HG03571 (cell line): ENCODE results near the gene KRTAP10-12.
"Not testable (repeated sequence)": the region's sequence is repeated elsewhere in the genome, so short reads cannot be mapped to it uniquely, and the experiment has no call there.

Experiments
- ATAC-seq: cut with Tn5 transposase; IDR thresholded peaks from one replicate; pipeline ENCODE4 v1.9.1; 2021; ENCODE audit not compliant: unreplicated experiment

KRTAP10-12 gene

DNA sequence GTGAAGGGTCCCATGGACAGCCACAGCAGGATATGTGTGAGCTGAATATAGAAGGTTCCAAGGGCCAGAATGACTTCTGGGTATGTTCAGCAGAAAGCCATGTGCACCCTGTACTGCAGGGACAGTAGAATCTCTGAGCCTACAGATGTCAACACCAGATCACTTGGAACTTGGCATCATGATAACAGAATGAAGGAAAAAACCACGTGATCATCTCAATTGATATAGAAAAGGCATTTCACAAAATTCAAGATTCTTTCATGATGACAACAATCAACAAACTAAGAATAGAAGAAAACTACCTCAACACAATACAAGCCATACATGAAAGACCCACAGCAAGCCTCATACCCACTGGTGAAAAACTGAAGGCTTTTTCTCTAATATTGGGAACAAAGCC lies 29.4 kb upstream of the KRTAP10-12 start:
- no peak for ATAC-seq

DNA sequence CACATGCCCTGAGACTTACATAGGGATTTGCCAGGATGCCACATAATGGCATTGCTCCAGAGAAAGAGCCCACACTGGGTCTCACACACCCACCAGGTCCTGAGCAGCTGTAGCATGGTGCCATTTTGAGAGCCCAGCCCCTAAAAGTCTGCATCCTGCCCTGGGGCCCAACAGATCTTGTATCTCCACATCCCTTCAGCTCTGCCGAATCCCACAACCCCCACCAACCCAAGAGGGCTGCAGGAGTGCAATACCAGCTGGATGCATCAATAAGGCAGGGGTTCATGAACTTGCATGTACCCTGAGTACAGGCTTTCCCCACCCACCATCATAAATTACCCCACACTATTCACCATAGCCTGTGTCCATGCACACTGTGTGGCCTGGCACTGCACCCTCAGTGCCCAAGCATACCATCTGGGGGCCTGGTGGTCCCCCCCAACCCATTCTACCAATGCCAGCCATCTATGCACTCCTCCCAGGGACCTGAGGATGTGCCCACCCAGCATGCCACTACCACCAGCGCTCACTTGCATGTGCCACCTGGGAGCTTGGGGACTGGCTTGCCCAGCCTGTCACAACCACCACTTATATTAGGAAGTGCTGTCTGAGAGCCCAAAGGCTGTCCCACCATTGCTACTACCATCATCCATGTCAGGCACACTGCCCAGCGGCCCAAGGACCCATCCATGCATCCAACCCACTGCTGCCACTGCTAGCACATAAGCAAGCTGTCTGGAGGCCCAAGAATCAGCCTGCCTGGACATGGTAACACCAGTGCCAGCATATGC lies 26.1 kb upstream of the KRTAP10-12 start:
- no peak for ATAC-seq

DNA sequence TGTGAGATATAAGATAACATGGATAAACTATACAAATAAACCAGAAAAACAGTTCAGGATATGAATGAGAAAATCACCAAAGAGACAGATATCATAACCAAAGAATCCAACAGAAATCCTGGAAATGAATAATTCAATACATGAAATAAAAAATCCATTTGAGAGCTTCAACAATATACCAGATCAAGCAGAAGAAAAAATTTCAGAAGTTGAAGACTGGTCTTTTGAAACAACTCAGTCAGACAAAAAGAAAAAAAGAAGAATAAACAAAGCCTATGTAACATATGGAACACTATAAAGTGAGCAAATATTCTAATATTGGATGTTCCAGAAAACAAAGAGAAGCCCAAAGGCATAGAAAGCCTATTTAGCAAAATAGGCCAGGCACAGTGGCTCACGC lies 25.1 kb upstream of the KRTAP10-12 start:
- no peak for ATAC-seq

DNA sequence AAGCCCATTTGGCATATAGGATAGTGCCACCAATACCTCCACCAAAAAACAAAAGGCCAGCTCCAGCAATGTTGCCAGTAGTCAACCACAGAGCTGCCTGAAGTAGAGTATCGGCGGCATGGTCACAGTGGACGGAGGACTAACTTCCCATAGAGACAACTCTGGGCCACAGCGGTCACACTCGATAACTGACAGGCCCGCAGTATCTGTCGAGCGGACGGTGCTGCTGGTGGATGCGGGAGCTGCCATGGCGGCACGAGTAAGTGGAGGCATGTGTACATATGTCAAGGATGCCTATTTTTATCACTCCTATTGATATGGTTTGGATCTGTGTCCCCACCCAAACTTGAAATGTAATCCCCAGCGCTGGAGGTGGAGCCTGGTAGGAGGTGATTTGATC lies 19.1 kb upstream of the KRTAP10-12 start:
- no peak for ATAC-seq

DNA sequence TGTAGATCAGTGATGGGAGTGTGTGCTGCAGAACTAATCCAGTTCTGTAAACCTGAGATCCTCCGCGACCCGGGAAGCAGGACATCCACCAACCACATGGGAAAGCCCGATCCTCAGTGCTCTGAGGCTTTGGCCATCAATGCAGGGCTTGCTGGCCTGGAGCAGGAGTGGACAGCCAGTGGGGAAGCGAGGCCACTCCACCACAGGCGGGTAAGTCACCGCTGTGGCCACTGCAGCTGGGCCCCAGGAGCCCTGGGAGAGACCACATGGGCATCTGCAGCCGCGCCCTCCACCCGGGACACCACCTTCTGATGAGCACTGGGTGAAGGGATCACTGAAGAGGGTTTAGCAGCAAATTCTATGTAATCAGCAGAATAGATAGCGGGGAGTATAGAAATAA lies 15.8 kb upstream of the KRTAP10-12 start:
- no peak for ATAC-seq

DNA sequence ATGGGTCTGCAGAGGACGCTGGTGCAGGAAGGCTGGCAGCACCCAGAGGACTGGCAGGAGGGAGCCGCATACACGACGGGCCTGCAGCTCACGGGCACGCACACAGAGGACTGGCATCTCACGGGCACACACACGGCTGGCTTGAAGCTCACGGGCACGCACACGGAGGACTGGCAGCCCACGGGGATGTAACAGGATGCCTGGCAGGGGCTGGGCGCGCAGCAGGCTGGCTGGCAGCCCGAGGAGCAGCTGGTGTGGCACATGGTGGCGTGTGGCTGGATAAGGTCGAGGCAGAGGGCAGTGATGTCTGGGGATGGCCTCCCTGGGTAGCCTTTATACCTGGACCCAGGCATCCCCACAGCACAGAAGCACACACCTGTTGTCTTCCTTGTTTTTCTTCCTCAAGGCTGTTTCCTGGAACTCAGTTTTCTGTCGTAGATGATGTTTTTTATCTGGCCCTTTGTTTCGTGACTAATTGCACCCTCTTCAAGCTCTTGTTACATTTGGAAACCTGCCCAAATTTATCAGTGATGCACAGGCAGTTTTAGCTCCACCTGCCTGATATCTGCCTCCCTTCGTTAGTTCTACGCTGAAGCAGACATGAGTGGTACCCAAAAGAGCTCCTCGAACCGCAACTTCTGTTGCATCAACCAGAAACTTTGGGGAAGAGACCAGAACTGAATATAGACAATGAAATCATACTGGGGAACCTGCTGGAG lies 15.0 kb upstream of the KRTAP10-12 start, which contains the start of gene KRTAP12-1:
Gene KRTAP12-1, minus strand, starts transcription at position 303 of the 719 bp plus-strand sequence. Its CDS starts 40 bp downstream, at position 263.
- no peak for ATAC-seq

DNA sequence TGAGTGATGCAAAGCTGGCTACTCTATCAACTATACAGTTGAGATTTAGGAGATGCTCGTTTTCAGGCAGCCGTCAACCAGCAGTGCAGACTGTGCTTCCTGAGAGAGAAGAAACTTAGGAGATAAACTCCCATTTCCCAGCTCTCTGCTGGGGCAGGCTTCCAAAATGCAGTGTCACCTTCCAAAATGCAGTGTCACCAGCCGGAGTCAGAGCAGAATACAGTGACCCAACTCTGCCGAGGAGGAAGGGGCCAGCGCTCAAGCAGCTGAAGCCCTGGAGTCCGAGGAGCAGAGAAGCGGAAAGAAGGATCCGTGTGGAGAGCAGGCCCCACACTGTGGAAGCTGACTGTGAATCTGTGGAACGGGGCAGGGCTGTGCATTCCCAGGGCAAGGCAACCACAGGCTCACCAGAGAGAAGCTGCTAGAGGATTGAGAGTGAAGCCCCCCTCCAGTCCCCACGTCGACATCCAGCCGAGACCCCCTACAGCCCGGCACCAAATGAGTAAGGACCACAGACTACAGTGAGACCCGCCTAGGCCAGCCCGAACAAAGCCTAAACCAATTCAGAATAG lies 14.3 kb upstream of the KRTAP10-12 start:
- no peak for ATAC-seq

DNA sequence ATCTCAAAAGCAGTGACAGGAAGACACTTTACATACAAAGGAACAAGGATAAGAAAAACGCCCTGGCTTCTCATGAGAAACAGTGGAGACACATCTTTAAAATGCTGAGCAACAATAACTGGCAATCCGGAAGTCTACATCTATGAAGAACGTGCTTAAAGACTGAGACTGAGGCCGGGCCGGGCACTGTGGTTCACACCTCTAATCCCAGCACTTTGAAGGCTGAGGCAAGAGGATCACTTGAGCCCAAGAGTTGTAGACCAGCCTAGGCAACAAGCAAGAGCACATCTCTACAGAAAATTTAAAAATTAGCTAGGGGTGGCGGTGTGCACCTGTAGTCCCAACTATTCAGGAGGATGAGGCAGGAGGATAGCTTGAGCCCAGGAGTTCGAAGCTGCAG lies 12.9 kb upstream of the KRTAP10-12 start:
- ATAC-seq = no peak

DNA sequence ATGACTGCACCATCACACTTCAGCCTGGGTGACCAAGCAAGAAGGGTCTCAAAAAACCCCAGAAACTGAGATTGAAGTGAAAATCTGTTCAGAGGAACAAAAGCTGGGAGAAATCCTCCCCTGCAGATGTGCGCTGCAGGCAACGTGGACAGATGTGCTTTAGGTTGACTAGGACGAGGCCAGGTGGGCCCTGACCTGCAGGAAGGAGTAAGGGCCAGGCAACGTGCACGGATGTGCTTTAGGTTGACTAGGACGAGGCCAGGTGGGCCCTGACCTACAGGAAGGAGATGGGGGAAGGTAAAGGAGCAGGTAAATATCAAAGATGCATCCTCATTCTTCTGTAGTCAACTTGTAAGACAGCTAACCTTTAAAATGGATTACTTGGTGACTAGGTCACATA lies 12.5 kb upstream of the KRTAP10-12 start:
- no peak for ATAC-seq

DNA sequence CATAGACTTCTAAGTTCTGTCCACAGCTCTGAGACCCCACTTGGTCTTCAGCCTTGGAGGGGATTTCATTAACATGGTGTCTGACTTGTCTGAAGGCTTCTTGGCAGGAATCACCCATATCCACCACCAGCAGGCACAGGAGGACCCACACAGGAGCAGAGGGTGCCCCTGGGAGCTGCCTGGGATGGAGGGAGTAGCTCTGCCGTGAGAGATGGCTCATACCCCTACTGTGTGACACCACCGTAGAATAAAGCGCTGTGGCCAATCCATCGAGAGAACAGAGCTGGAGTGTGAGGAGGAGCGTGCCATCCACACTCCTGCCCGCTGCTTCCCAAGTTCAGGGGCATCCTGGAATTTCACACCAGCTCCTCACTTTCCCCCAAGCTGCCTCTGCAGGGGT lies 11.9 kb upstream of the KRTAP10-12 start:
- not testable (repeated sequence) for ATAC-seq

DNA sequence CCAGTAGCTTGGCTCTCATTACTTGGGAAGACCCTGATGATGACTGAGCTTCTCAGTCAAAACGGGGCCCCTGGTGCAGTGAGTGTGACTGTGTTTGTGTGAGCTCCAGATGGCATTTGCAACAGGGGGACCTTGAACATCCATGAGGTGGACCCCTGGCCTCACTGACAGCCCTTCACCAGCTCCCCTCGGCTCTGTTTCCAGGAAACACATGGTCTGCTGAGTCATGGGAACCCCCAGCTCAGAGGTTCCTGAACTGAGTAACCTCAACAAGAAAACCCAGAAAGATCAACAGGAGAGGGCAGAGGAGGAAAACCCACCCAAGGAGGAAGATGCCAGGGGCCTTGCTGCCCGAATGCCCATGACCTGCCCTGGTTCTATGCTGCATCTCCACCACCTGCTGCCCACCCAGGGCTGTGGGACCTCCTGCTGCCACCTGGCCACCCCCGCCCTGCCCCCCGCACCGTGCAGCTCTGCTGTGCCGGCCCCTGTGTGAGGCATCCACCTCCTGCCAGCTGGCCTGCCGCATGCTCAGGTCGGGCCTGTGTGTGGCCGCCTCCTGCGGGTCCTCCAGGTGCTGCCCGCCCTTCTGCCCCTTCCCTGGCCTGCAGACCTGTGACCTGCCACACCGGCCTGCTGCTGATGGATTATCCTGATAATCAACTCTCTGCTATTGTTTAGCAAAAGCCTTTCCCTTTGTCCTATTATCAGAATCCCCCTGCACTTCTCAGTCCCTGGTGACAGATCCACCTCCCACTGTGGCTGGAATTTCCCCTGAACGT lies 10.8 kb upstream of the KRTAP10-12 start:
- no peak for ATAC-seq

DNA sequence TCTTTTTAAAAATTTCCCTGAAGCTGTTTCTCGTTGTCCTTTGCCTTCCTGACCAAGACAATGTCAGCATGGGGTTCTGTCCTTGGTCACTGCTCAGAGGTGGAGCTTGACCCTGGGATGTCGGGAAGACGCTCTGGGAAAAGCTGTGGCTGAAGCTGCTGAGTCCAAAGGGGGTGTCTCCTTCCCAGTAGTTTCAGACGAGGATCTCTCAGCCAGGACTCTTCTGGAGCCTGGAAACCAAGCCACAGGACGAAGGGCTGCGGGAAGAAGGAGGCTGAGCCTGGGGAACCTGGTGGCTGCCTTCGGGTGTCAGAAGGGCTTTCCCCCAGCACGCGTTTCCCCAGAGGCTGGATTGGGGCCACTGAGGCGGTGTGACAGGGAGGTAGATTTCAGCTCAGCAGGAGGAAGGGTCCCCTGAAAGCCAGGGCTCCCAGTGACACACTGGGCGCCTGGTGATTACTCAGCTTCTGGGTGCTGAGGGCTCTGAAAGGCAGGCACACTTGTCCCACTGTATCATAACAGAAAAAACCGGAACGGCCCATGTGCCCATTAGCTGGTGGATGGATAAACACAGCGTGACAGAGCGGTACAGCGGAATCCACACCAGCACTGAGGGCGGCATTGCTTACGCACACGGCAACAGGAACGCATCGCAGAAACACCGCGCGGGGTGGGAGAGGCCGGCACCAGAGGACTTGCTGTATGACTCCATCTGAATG lies 10.0 kb upstream of the KRTAP10-12 start:
- no peak for ATAC-seq

DNA sequence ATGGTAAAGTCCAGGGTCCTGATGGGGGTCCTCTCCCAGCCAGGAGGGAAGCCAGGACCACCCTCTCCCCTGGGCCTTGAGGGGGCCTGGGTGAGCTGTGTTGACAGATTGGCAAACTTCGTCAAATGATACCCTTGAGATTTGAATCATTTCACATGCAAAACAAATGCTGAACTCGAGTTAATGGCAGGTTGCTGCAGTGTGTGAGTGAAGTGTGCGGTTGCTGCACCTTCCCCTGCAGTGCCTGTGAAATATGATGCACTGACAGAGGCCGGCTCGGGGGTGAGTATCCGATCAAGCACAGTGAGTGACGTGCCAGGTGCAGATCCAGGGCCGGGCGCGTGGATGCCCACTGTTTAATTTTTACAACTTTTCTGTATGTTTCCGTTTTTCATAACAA lies 9.3 kb upstream of the KRTAP10-12 start:
- ATAC-seq = no peak

DNA sequence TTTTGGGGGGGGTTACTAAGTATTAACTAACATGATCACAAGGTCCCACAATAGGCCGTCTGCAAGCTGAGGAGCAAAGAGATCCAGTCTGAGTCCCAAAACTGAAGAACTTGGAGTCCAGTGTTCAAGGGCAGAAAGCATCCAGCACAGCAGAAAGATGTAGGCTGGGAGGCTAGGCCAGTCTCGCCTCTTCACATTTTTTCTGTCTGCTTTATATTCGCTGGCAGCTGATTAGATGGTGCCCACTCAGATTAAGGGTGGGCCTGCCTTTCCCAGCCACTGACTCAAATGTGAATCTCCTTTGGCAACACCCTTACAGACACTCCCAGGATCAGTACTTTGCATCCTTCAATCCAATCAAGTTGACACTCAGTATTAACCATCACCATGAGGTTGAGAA lies 7.2 kb upstream of the KRTAP10-12 start:
- ATAC-seq = not testable (repeated sequence)

DNA sequence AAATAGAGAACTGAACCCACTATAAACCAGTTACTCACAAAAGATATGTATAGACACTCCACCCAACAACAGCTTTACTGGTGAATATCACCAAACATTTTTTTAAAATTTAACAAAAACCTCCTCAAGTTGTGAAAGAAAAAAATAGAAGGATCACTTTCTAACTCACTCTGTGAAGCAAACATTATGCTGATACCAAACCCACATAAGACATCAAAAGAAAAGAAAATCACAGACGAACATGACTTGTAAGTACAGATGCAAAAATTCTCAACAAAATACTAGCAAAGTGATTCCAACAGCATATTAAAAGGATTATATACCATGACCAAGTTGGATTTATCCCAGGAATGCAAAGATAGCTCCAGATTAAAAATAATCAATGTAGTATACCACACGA lies 5.3 kb upstream of the KRTAP10-12 start:
- no peak for ATAC-seq

DNA sequence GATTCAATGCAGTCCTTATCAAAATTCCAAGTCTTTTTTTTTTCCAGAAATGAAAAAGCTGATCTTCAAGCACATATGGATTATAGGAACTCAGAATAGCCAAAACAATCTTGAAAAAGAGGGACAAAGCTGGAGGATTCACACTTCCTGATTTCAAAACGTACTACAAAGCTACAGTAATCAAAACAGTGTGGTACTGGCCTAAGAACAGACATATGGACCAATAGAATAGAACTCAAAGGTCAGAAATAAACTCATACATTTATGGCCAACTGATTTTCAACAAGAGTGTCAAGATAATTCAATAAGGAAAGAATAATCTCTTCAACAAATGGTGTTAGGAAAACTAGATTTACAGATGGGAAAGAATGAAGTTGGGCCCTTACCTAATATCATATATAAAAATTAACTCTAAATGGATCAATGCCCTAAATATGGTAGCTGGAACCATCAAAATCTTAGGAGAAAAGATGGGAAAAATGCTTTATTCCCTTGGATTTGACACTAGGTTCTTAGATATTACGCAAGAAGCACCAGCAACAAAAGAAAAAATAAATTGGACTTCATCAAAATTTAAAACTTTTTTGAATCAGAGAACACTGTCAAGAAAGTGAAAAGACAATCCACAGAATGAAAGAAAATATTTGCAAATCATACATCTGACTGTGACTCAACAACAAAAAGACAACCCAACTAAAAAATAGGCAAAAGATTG lies 4.0 kb upstream of the KRTAP10-12 start:
- no peak for ATAC-seq

DNA sequence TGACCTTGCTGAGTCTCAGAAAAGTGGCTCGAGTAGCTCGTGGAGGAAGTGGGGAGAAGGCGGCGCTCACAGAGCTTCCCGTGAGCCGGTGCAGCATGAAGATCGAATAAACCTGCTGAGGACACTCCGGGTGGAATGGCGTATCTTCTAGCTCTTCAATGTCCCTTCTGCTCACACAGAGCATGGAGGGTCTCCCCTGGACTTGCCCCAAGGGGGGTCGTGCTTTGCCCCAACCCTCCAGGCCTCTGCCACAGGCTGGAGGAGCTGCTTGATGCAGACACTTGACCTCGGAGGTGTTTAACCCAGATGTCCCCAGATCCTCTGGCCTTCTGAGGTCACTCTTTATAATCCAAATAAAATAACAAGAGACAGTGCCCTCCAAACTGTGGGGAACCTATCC lies 2.2 kb upstream of the KRTAP10-12 start:
- ATAC-seq = no peak

DNA sequence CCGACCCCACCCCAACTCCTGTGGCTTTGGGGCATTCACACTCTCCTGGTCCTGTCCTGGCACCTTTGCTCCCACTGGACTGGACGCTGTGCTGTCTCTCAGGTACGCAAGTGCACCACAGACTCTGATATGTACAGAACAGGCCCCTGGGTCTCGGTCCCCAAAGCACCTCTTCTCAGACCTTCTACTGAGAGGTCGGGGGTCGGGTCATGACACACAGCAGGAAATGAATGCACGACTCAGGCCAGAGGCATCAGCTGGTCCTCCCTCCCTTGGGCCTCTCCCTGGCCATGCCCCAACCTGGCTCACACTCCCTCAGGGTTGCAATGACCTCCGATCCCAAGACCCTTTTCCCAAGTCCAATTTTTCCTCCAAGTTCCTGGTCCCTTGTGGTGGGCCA lies 1.8 kb upstream of the KRTAP10-12 start:
- no peak for ATAC-seq

DNA sequence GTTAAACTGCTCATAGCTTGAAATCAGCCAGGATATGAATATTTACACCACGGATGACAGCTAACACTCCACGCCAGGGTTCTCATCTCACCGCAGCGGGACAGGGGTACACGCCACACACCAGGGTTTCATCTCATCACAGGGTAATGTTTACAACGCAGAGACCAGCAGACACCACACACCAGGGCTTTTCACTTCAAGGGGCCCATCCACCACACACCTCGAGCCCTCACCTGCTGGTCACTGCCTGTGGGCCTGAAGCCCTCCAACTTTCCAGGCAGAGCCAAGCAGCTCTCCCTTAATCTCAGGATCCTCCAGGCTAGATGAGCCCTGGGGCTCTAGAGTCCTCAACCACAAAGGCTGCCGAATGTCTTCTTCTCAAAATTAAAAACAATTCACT lies 1.3 kb upstream of the KRTAP10-12 start:
- ATAC-seq = no peak

DNA sequence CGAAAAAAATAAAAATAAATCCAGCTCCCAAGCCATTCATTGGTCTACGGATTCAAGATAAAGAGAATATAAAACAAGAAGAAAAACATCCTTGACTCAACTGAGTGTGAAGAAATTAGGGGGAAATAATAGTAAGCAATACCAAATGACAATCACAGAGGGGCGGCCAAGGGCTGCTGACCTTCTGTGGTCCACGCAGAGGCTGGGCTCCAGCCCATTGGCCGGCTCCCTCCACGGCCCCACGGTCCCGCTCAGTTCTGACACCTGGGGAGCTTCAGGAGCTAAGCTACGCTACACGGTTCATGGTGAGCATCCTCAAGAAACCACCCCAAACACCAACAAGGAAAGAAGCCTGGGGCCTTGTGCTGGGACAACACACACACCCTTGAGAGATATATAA lies 400 bp upstream of the KRTAP10-12 start:
- no peak for ATAC-seq
